A549 treated with dexamethasone at 1 μM for 4 hours (cell line): Measurements from ENCODE around the gene ZDHHC16. TPM values are rescaled to one million over a fixed set of nuclear protein-coding genes. Genes with fewer than 3 reads are reported as not detected.

ENCODE experiments used
- total RNA-seq: library from RNA; stranded (reverse); fragments of 200-300 nt; extraction: Qiagen RNA extraction; gene quantifications from 5 replicates; pipeline ENCODE4 v1.2.3, GENCODE V29; 2022

Gene ZDHHC16
- 44.2 to 57.1 TPM (median 56.5 TPM) in 5 replicates for total RNA-seq

DNA sequence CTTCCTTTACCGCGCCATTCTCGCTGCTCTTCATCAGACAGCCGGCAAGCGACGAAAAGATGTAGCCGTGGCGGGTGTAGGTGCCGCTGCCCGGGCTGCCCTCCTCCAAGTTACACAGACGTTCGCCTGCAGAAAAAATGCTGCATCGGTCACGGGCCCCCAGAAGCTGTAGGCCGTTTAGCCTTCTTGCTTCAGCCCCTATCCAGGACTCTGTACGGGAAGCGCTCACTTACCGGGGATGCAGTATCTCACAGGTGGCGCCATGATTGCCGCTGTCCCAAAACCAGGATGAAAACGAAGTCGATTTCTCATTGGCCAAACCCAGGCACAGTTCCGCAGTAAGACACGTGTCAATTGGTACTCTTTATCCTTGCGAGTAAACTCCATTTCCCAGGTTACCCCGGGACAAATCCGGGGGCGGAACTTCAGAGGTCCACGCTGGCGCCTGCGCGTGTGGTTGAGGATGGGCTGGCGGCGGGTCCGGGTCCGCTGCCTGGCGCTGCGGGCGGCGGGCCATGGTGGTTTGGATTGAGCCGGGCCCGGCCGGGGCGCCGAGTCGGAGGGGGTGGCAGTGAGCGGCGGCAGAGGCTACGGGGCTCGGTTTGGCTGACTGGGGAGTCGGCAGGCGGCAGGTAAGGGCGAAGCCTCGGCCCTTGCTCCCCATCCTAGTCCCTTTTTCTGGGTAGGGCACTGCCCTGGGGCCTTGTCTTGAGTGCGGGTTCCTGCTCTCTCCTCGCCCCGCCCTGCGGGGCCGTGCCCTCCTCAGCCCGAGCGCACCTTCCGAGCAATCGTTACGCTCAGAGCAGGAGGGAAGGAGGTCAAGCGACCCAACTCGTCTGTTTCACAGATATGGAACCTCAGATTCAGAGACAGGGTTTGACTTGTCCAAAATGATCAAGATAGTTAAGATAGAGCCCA, at the start of gene ZDHHC16, which contains the start of gene EXOSC1:
Gene ZDHHC16, plus strand, starts transcription at position 454 of the 918 bp plus-strand sequence. CDS start 5,501 bp downstream, outside the sequence.
Gene EXOSC1, minus strand, starts transcription at position 285 of the 918 bp plus-strand sequence. Its CDS starts 21 bp downstream, at position 264.

DNA sequence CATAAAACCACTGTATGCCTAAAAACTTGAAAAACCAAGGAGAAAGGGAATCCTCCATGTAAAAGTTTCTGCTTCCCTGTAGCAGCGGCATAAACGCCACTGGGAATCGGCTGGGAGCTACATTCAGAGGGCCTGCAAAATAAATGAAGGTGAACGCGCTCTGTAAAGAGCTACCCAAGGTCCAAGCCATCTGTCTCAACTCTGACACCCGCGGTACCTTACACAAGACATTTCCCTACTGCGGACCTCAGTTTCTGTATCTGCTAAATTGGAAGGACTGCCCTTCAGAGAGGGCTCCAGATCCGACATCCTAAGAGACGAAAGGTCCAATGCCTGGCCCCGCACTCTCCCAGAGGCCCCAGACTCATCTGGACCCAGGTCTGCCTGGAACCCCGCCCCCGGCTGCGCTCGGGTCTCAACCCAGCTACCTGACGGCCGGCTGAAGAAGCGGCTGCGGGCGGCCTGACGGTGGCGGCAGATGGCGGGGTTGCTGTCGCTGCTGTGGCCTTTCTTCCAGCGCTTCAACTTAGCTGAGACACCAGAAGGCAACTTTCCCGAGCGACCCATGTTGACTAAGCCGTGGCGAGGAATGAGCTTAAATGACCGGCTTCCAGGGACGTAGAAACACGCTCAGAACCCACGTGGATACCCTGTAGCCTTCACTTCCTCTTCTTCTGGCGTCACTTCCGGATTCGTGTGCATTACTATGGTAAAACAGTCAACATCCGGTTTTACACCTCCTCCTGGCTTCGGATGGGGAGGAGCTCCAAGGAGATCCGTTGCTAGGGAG, 45.1 kb upstream of the ZDHHC16 start, which contains the start of gene RRP12:
Gene RRP12, minus strand, starts transcription at position 676 of the 790 bp plus-strand sequence. Its CDS starts 109 bp downstream, at position 567.

GRCh38 chr10:97425964-97426775, 19.8 kb upstream of the ZDHHC16 start, which contains the start of gene PGAM1:
Gene PGAM1 (plus strand): TSS chr10:97426191. CDS start chr10:97426308, 117 bp downstream.

GRCh38 chr10:97498076-97498840, 52.3 kb downstream of the ZDHHC16 start, which contains the start of gene MMS19:
Gene MMS19 (minus strand): TSS chr10:97498422. CDS start chr10:97498384, 38 bp downstream.

GRCh38 chr10:97498841-97499560, 53.0 kb downstream of the ZDHHC16 start, which contains the start of gene UBTD1:
Gene UBTD1 (plus strand): TSS chr10:97498924. CDS start chr10:97499204, 280 bp downstream.

Other genes starting within 250 kb of the ZDHHC16 start
- gene ARHGAP19, start 153.5 kb upstream of the ZDHHC16 start, total RNA-seq = 4.5 to 6.2 TPM (median 5.2 TPM) in 5 replicates
- gene FRAT1, start 126.9 kb upstream of the ZDHHC16 start, total RNA-seq = 0.88 to 2.1 TPM (median 1.9 TPM) in 5 replicates
- 6.9 to 10.7 TPM (median 9.9 TPM) in 5 replicates for gene FRAT2, start 111.4 kb upstream of the ZDHHC16 start, total RNA-seq
- gene RRP12, start 44.8 kb upstream of the ZDHHC16 start, total RNA-seq = 48.0 to 60.9 TPM (median 57.2 TPM) in 5 replicates
- gene PGAM1, start 20.0 kb upstream of the ZDHHC16 start, total RNA-seq = 546 to 577 TPM (median 553 TPM) in 5 replicates
- gene EXOSC1, start 169 bp upstream of the ZDHHC16 start, total RNA-seq = 49.3 to 58.3 TPM (median 52.8 TPM) in 5 replicates
- gene MMS19, start 52.2 kb downstream of the ZDHHC16 start, total RNA-seq = 35.9 to 53.6 TPM (median 52.1 TPM) in 5 replicates
- gene UBTD1, start 52.7 kb downstream of the ZDHHC16 start, total RNA-seq = 15.6 to 19.5 TPM (median 19.2 TPM) in 5 replicates
- gene ANKRD2, start 126.6 kb downstream of the ZDHHC16 start, total RNA-seq = 4.6 to 8.7 TPM (median 7.4 TPM) in 5 replicates
- 1.9 to 3.2 TPM (median 2.3 TPM) in 5 replicates for gene HOGA1, start 138.2 kb downstream of the ZDHHC16 start, total RNA-seq
- gene C10orf62, start 143.5 kb downstream of the ZDHHC16 start, total RNA-seq = 0.07 to 0.20 TPM (median 0.11 TPM) in 4 of 5 replicates, not detected in the other
- gene MORN4, start 187.3 kb downstream of the ZDHHC16 start, total RNA-seq = 5.8 to 7.0 TPM (median 6.4 TPM) in 5 replicates
- 18.7 to 22.7 TPM (median 22.0 TPM) in 5 replicates for gene PI4K2A, start 194.5 kb downstream of the ZDHHC16 start, total RNA-seq
- 89.7 to 121 TPM (median 111 TPM) in 5 replicates for gene AVPI1, start 241.1 kb downstream of the ZDHHC16 start, total RNA-seq